ENCODE results near the gene SNAPC3. TPM values are rescaled to one million over a fixed set of nuclear protein-coding genes. Genes with fewer than 3 reads are reported as not detected.

Gene SNAPC3
- total and polyA plus RNA-seq, 2 of the 4 experiments (the other 2 are of a cell fraction) = 22.0 to 31.0 TPM

GRCh38 chr9:15403155-15403554 lies 19.5 kb upstream of the SNAPC3 start:
- dilution Hi-C loops (cut with HindIII; ENCODE audit: low sequenced_read_pairs, unreplicated experiment) (no loop called here), intact Hi-C loops (cut with micrococcal nuclease) (loop anchor here (5.0 kb wide), 1 partner anchor 96 kb away; the partner anchor contains the start of gene TTC39B), in situ Hi-C loops (cut with MboI; ENCODE audit: low sequenced_read_pairs) (no loop called here)
- ChIA-PET CTCF (no interaction called here), POLR2A (ENCODE audit: unreplicated experiment) (no interaction called here)
- no peaks in the 10 kb centered on the region for H3K27me3 ChIP-seq (ENCODE audit: control insufficient read depth, insufficient read depth, low read length)
- no peak overlapping the region for H3K4me3 ChIP-seq (ENCODE audit: insufficient read depth, low read depth, low read length)
- no peak overlapping the region for H3K9ac ChIP-seq (ENCODE audit: low read depth, low read length)
- H2BK15ac ChIP-seq (ENCODE audit: low read depth, low read length) = no peak overlapping the region
- BruUV-seq (replicated peaks) = no TSS peak
- no peaks in the 10 kb centered on the region for H3K79me1 ChIP-seq (ENCODE audit: low read depth in 1 of 2, low read length in 2 of 2)
- H3K14ac ChIP-seq (replicated peaks; ENCODE audit: low read depth, low read length) = no peak overlapping the region
- ATAC-seq (ENCODE audit: low read depth) (no peak), DNase-seq (no peak)
- peak overlapping the region; percentile 52; the same call in 1 of the 2 replicates for H4K91ac ChIP-seq (ENCODE audit: insufficient read depth, low read depth, low read length)
- H3K23ac ChIP-seq (ENCODE audit: low read depth, low read length) = no peak overlapping the region
- H3K4ac ChIP-seq (ENCODE audit: low read depth, low read length) = no peak overlapping the region
- peaks cover 2% of the 10 kb centered on the region; the same call in 1 of the 2 replicates for H3K9me1 ChIP-seq (ENCODE audit: insufficient read depth, low read length)
- no peak overlapping the region for H3K27ac ChIP-seq (ENCODE audit: insufficient read depth, low read length)
- no peak overlapping the region for H3K4me2 ChIP-seq (ENCODE audit: low read depth, low read length)
- H4K5ac ChIP-seq (ENCODE audit: low read depth, low read length) = no peak overlapping the region
- no peaks in the 10 kb centered on the region for H3K36me3 ChIP-seq (ENCODE audit: control insufficient read depth, insufficient read depth, low read length)
- no peaks in the 10 kb centered on the region for H4K20me1 ChIP-seq (ENCODE audit: insufficient read depth, low read length)
- no peak overlapping the region; the same call in 1 of the 2 replicates for H2AK5ac ChIP-seq (ENCODE audit: low read depth, low read length)
- WGBS, 2 experiments (ENCODE audit: extremely low coverage in 2 of 2, insufficient read length in 1 of 2) = no CpG with 5 or more reads among the region's 4 CpGs
- H4K8ac ChIP-seq (ENCODE audit: low read depth in 2 of 2, low read length in 2 of 2) = no peak overlapping the region
- peaks cover 12% of the 10 kb centered on the region for H3K4me1 ChIP-seq (ENCODE audit: control insufficient read depth, insufficient read depth, low read length)
- H3K18ac ChIP-seq (ENCODE audit: low read depth, low read length) = peak overlapping the region; percentile 29; the same call in 1 of the 2 replicates
- no peak overlapping the region for H2BK120ac ChIP-seq (ENCODE audit: low read depth, low read length)
- no peak overlapping the region for H3K56ac ChIP-seq (ENCODE audit: extremely low read depth, insufficient read depth, low read length)
- H2BK20ac ChIP-seq (ENCODE audit: low read depth, low read length) = no peak overlapping the region
- H2AFZ ChIP-seq (replicated peaks; ENCODE audit: low read length, poor library complexity) = no peak overlapping the region
- H2AK9ac ChIP-seq (replicated peaks; ENCODE audit: low read depth, low read length, poor library complexity) = no peak overlapping the region
- no peaks in the 10 kb centered on the region for H3K9me3 ChIP-seq (ENCODE audit: control insufficient read depth, insufficient read depth, low read length)
- TF ChIP-seq POLR2A (IDR thresholded peaks at IDR 0.05; ENCODE audit: low read depth, low read length) = no peak
- TF ChIP-seq CHD1 (IDR thresholded peaks at IDR 0.05; ENCODE audit: low read depth, low read length) = no peak
- TF ChIP-seq BHLHE40 (IDR thresholded peaks at IDR 0.05; ENCODE audit: low read depth, low read length) = no peak
- TF ChIP-seq RCOR1 (IDR thresholded peaks at IDR 0.05; ENCODE audit: insufficient replicate concordance, low read length) = no peak
- no peak for TF ChIP-seq CTCF (conservative IDR thresholded peaks at IDR 0.05; ENCODE audit: low read depth, low read length)
- TF ChIP-seq MAZ (IDR thresholded peaks at IDR 0.05; ENCODE audit: borderline replicate concordance, low read depth, low read length) = no peak
- no peak for TF ChIP-seq RFX5 (IDR thresholded peaks at IDR 0.05; ENCODE audit: low read depth, low read length)
- H2BK5ac ChIP-seq (ENCODE audit: low read depth, low read length, poor library complexity, severe bottlenecking) = no peak overlapping the region

Measured in IMR-90 (cell line).